ENCODE measurements around the gene MACROD2. TPM values are rescaled to one million over a fixed set of nuclear protein-coding genes. Genes with fewer than 3 reads are reported as not detected.

The MACROD2 gene
- total RNA-seq, 4 donors from 2014 or later, result 4.0 to 14.1 (median 10.4) TPM

DNA sequence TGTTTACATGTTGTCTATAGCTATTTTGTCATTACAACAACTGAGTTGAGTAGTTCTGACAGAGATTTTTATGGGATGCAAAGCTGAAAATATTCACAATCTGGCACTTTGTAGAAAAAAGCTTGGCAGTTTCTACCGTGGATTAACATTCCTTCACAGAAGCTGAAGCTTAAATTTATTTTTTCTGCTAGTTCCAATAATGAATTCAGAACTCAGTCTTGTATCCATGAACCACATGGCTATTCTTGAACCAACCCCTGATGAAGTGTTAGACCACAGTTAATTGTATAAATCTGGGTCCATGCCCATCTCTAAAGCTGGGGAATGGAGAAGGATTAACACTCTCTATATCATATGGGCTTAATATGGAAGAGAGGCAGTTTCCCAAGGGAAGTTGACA lies 1085.9 kb downstream of the MACROD2 start:
- Histone ChIP-seq H3K36me3 (no peaks in the 10 kb centered on the region), H3K4me1 (peaks cover 0 to 4% (median 0%) of the 10 kb centered on the region in 4 donors), H3K27ac (no peak overlapping the region), H3K27me3 (no peaks in the 10 kb centered on the region), H3K4me3 (no peak overlapping the region), H3K9me3 (no peaks in the 10 kb centered on the region)
- no peak for DNase-seq (ENCODE audit: low spot score in 2 of 2)
- WGBS, 2 donors, result 5 to 10% methylated on average over 1 of the region's 1 CpG
- TF ChIP-seq EP300 (IDR thresholded peaks at IDR 0.05), result no peak
- TF ChIP-seq POLR2A (IDR thresholded peaks at IDR 0.05), result no peak
- TF ChIP-seq, protein P1, sequence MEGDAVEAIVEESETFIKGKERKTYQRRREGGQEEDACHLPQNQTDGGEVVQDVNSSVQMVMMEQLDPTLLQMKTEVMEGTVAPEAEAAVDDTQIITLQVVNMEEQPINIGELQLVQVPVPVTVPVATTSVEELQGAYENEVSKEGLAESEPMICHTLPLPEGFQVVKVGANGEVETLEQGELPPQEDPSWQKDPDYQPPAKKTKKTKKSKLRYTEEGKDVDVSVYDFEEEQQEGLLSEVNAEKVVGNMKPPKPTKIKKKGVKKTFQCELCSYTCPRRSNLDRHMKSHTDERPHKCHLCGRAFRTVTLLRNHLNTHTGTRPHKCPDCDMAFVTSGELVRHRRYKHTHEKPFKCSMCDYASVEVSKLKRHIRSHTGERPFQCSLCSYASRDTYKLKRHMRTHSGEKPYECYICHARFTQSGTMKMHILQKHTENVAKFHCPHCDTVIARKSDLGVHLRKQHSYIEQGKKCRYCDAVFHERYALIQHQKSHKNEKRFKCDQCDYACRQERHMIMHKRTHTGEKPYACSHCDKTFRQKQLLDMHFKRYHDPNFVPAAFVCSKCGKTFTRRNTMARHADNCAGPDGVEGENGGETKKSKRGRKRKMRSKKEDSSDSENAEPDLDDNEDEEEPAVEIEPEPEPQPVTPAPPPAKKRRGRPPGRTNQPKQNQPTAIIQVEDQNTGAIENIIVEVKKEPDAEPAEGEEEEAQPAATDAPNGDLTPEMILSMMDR (IDR thresholded peaks at IDR 0.05), result no peak

GRCh38 chr20:15091421-15092037 lies 1096.2 kb downstream of the MACROD2 start:
- Histone ChIP-seq H3K4me3 (no peak overlapping the region), H3K4me1 (no peaks in the 10 kb centered on the region), H3K36me3 (no peaks in the 10 kb centered on the region), H3K9me3 (no peaks in the 10 kb centered on the region), H3K27ac (peak overlapping the region in 1 of 4 donors; percentile 33), H3K27me3 (no peaks in the 10 kb centered on the region)
- no peak for DNase-seq (ENCODE audit: low spot score in 2 of 2)
- TF ChIP-seq EP300 (IDR thresholded peaks at IDR 0.05), result no peak
- TF ChIP-seq POLR2A (IDR thresholded peaks at IDR 0.05), result no peak
- TF ChIP-seq, protein P1 (IDR thresholded peaks at IDR 0.05), result no peak
- 38 to 52% methylated on average over 4 of the region's 4 CpGs for WGBS, 2 donors

- TF ChIP-seq EP300 (IDR thresholded peaks at IDR 0.05) (no peak), POLR2A (IDR thresholded peaks at IDR 0.05) (no peak)
- TF ChIP-seq, protein P1 (IDR thresholded peaks at IDR 0.05), result no peak
- H3K27me3 ChIP-seq, result no peaks in the 10 kb centered on the region
- no peaks in the 10 kb centered on the region for H3K36me3 ChIP-seq
- H3K4me1 ChIP-seq, result no peaks in the 10 kb centered on the region
- DNase-seq (ENCODE audit: low spot score in 2 of 2), result no peak
- no peak overlapping the region for H3K27ac ChIP-seq
- H3K4me3 ChIP-seq, result no peak overlapping the region
- peaks cover 0 to 5% (median 0%) of the 10 kb centered on the region in 4 donors for H3K9me3 ChIP-seq
- 82 to 95% methylated on average over 4 of the region's 4 CpGs for WGBS, 2 donors
Measured at GRCh38 chr20:15098351-15098750, 1103.0 kb downstream of the MACROD2 start.

DNA sequence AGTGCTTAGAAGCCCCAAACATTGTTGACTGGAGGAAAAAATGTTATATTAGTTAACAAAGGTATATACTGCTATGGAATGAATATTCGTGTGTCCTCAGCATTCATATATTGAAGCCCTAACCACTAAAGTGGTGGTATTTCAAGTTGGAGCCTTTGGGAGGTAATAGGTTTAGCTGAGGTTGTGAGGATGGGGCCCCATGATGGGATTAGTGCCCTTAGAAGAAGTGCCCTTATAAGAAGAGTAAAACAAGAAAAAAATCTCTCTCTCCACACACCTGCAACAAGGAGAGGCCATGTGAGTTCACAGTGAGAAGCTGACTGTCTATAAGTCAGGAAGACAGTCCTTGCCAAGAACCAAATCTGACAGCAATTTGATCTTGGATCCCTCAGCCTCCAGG lies 1103.8 kb downstream of the MACROD2 start:
- TF ChIP-seq, protein P1 (IDR thresholded peaks at IDR 0.05), result no peak
- TF ChIP-seq EP300 (IDR thresholded peaks at IDR 0.05) (no peak), POLR2A (IDR thresholded peaks at IDR 0.05) (no peak)
- H3K4me1 ChIP-seq, result no peaks in the 10 kb centered on the region

GRCh38 chr20:15100506-15101160 lies 1105.3 kb downstream of the MACROD2 start:
- H3K27ac ChIP-seq, result no peak overlapping the region
- no peaks in the 10 kb centered on the region for H3K4me1 ChIP-seq
- no peak for DNase-seq (ENCODE audit: low spot score in 2 of 2)
- H3K4me3 ChIP-seq, result no peak overlapping the region
- no peaks in the 10 kb centered on the region for H3K36me3 ChIP-seq
- H3K27me3 ChIP-seq, result no peaks in the 10 kb centered on the region
- no peak for TF ChIP-seq EP300 (IDR thresholded peaks at IDR 0.05)
- TF ChIP-seq, protein P1 (IDR thresholded peaks at IDR 0.05), result no peak
- no peak for TF ChIP-seq POLR2A (IDR thresholded peaks at IDR 0.05)
- peaks cover 0 to 5% (median 0%) of the 10 kb centered on the region in 4 donors for H3K9me3 ChIP-seq

More for the DNA sequence above, 1103.8 kb downstream of the MACROD2 start:
- Histone ChIP-seq H3K27ac (no peak overlapping the region), H3K9me3 (peaks cover 0 to 5% (median 0%) of the 10 kb centered on the region in 4 donors), H3K4me3 (no peak overlapping the region), H3K36me3 (no peaks in the 10 kb centered on the region), H3K27me3 (no peaks in the 10 kb centered on the region)
- WGBS, 2 donors, result 86 to 91% methylated on average over 1 of the region's 1 CpG
- DNase-seq (ENCODE audit: low spot score in 2 of 2), result no peak

Measured in tibial nerve (tissue), 4 donors.